OCI-LY1 (cell line): ENCODE measurements around the gene KCTD18.

ENCODE experiments used
- H2AFZ ChIP-seq: fragments of 200-600 bp; sonication (generic), shearing (Covaris generic); 2 replicates; pipeline ENCODE4 v1.6.0; 2014; ENCODE audit warnings: antibody characterized with exemption, mild to moderate bottlenecking, low read length
- H3F3A ChIP-seq: fragments of 200-600 bp; sonication (generic), shearing (Covaris generic); 2 replicates; pipeline ENCODE4 v1.6.0; 2014; ENCODE audit warnings: mild to moderate bottlenecking, antibody characterized with exemption, low read length, moderate library complexity; ENCODE audit not compliant: insufficient read depth
- H3K27ac ChIP-seq: fragments of 200-600 bp; sonication (generic); 2 replicates; pipeline ENCODE4 v1.5.1; 2014; ENCODE audit warnings: low read length, mixed run types, mild to moderate bottlenecking, low read depth; ENCODE audit not compliant: poor library complexity, severe bottlenecking
- H3K27me3 ChIP-seq: fragments of 200-600 bp; sonication (generic); 2 replicates; pipeline ENCODE4 v1.6.0; 2014; ENCODE audit warnings: antibody characterized with exemption, mild to moderate bottlenecking, low read length, moderate library complexity; ENCODE audit not compliant: insufficient read depth
- H3K36me3 ChIP-seq: fragments of 200-600 bp; sonication (generic); 2 replicates; pipeline ENCODE4 v1.6.1; 2014; ENCODE audit warnings: mild to moderate bottlenecking, antibody characterized with exemption, low read length, moderate library complexity, mixed read lengths; ENCODE audit not compliant: insufficient read depth
- H3K4me1 ChIP-seq: fragments of 200-600 bp; sonication (generic); 2 replicates; pipeline ENCODE4 v1.5.1; 2014; ENCODE audit warnings: mild to moderate bottlenecking, low read length, moderate library complexity; ENCODE audit not compliant: insufficient read depth, severe bottlenecking
- H3K4me2 ChIP-seq: fragments of 200-600 bp; sonication (generic), shearing (Covaris generic); 2 replicates; pipeline ENCODE4 v1.6.1; 2014; ENCODE audit warnings: low read length
- H3K4me3 ChIP-seq: fragments of 200-600 bp; sonication (generic); 2 replicates; pipeline ENCODE4 v1.5.1; 2014; ENCODE audit warnings: low read length, low read depth, mild to moderate bottlenecking, mixed read lengths; ENCODE audit not compliant: poor library complexity, severe bottlenecking
- H3K79me2 ChIP-seq: fragments of 200-600 bp; shearing (Covaris generic); 2 replicates; pipeline ENCODE4 v1.6.1; 2016; ENCODE audit warnings: mixed run types, low read length, mixed read lengths; ENCODE audit not compliant: insufficient read depth
- H3K9ac ChIP-seq: fragments of 200-600 bp; sonication (generic), shearing (Covaris generic); 2 replicates; pipeline ENCODE4 v1.6.1; 2014; ENCODE audit warnings: mild to moderate bottlenecking, low read length, mixed read lengths
- H3K9me2 ChIP-seq: fragments of 200-600 bp; sonication (generic), shearing (Covaris generic); 2 replicates; pipeline ENCODE4 v1.6.1; 2014; ENCODE audit warnings: low read depth, mild to moderate bottlenecking, low read length, mixed read lengths
- H3K9me3 ChIP-seq: fragments of 200-600 bp; shearing (Covaris generic); 2 replicates; pipeline ENCODE4 v1.6.1; 2014; ENCODE audit warnings: low read length, mixed read lengths
- H4K20me1 ChIP-seq: fragments of 200-600 bp; sonication (generic), shearing (Covaris generic); 2 replicates; pipeline ENCODE4 v1.6.0; 2016; ENCODE audit warnings: mild to moderate bottlenecking, low read length; ENCODE audit not compliant: insufficient read depth
- CTCF ChIP-seq: fragments of 200-600 bp; sonication (generic), shearing (Covaris generic); IDR thresholded peaks from 2 replicates; pipeline ENCODE4 v1.5.1; 2017; ENCODE audit warnings: mild to moderate bottlenecking, antibody characterized with exemption, low read length, moderate library complexity, mixed read lengths
- EZH2 ChIP-seq: fragments of 200-600 bp; sonication (generic), shearing (Covaris generic); IDR thresholded peaks from 2 replicates; pipeline ENCODE4 v1.8.0; 2017; ENCODE audit warnings: borderline replicate concordance, mixed run types, mild to moderate bottlenecking, antibody characterized with exemption, low read length, moderate library complexity, mixed read lengths

The KCTD18 gene

GRCh38 chr2:200450288-200450687 is 59.6 kb downstream of the KCTD18 start:
- TF ChIP-seq EZH2, result no peak
- no peak for TF ChIP-seq CTCF
- Histone ChIP-seq H3K4me1 (peaks cover 24% of the 10 kb centered on the region), H3K27me3 (no peaks in the 10 kb centered on the region), H3K4me3 (no peak overlapping the region), H3K79me2 (no peaks in the 10 kb centered on the region), H3K27ac (no peak overlapping the region), H3K9ac (no peak overlapping the region), H3K9me2 (no peaks in the 10 kb centered on the region), H3K9me3 (no peaks in the 10 kb centered on the region), H2AFZ (no peak overlapping the region), H3K4me2 (no peak overlapping the region), H3F3A (no peaks in the 10 kb centered on the region), H4K20me1 (no peaks in the 10 kb centered on the region), H3K36me3 (no peaks in the 10 kb centered on the region)

- Histone ChIP-seq H3K4me1 (peaks cover 20% of the 10 kb centered on the region), H3K4me2 (no peak overlapping the region), H3K36me3 (no peaks in the 10 kb centered on the region), H3K9ac (no peak overlapping the region), H2AFZ (no peak overlapping the region), H3K79me2 (no peaks in the 10 kb centered on the region), H3K9me3 (no peaks in the 10 kb centered on the region), H3K27ac (no peak overlapping the region), H3K4me3 (no peak overlapping the region), H4K20me1 (no peaks in the 10 kb centered on the region), H3F3A (no peaks in the 10 kb centered on the region), H3K9me2 (no peaks in the 10 kb centered on the region), H3K27me3 (no peaks in the 10 kb centered on the region)
- TF ChIP-seq CTCF (no peak), EZH2 (no peak)
Measured at GRCh38 chr2:200449149-200449548, 60.7 kb downstream of the KCTD18 start.

GRCh38 chr2:200448455-200448854 is 61.4 kb downstream of the KCTD18 start:
- Histone ChIP-seq H3K27ac (no peak overlapping the region), H3K36me3 (no peaks in the 10 kb centered on the region), H3F3A (no peaks in the 10 kb centered on the region), H3K4me2 (no peak overlapping the region), H3K4me1 (peaks cover 20% of the 10 kb centered on the region), H3K79me2 (no peaks in the 10 kb centered on the region), H2AFZ (no peak overlapping the region), H3K9me3 (no peaks in the 10 kb centered on the region), H3K9ac (no peak overlapping the region), H3K27me3 (no peaks in the 10 kb centered on the region), H3K9me2 (no peaks in the 10 kb centered on the region), H3K4me3 (no peak overlapping the region), H4K20me1 (no peaks in the 10 kb centered on the region)
- no peak for TF ChIP-seq EZH2
- TF ChIP-seq CTCF, result no peak
